Nephron progenitor cell (in vitro differentiated cells): ENCODE measurements around the gene FSIP1.

ENCODE experiments used
- DNase-seq: peaks from one replicate; pipeline ENCODE4 v3.0.0; 2021
- H3K27ac Mint-ChIP-seq: 2 replicates; pipeline ENCODE4 v1.8.0; 2021; ENCODE audit warnings: mild to moderate bottlenecking, moderate library complexity, mixed read lengths
- H3K27me3 Mint-ChIP-seq: 2 replicates; pipeline ENCODE4 v1.8.0; 2021; ENCODE audit warnings: mild to moderate bottlenecking, low read depth, mixed read lengths; ENCODE audit not compliant: poor library complexity
- H3K36me3 Mint-ChIP-seq: 2 replicates; pipeline ENCODE4 v1.8.0; 2021; ENCODE audit warnings: low read depth, mixed read lengths
- H3K4me1 Mint-ChIP-seq: 2 replicates; pipeline ENCODE4 v1.8.0; 2021; ENCODE audit warnings: mixed read lengths
- H3K4me3 Mint-ChIP-seq: 2 replicates; pipeline ENCODE4 v1.8.0; 2021; ENCODE audit warnings: mild to moderate bottlenecking, moderate library complexity, mixed read lengths
- H3K9me3 Mint-ChIP-seq: 2 replicates; pipeline ENCODE4 v1.8.0; 2021; ENCODE audit warnings: mild to moderate bottlenecking, moderate library complexity, mixed read lengths
- CTCF ChIP-seq: fragments of 200-600 bp; sonication (generic); IDR thresholded peaks from 2 replicates; pipeline ENCODE4 v1.5.0; 2021; ENCODE audit warnings: antibody characterized with exemption

Gene FSIP1

DNA sequence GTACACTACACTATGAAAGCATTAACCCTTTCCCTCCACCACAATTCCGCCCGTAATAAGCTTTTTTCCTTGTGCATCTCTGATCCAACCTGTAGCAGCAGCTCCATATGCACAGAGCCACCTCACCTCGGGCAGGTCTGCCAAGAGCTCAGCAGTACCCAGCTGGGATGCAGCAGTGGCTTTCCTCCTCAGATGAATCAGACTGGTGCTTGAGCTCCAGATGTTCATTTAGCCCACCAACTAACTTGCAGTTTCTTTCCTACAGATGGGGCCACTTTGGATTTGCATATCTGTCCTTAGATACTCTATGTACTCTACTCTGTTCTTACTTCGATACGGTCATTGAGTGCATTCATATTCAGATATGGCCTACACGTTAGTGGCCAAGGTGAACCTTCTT, 14.8 kb upstream of the FSIP1 start:
- DNase-seq: no peak
- Mint-ChIP-seq H3K4me3 (no peak overlapping the region), H3K36me3 (no peaks in the 10 kb centered on the region), H3K27ac (no peak overlapping the region), H3K9me3 (no peaks in the 10 kb centered on the region), H3K4me1 (peaks cover 21% of the 10 kb centered on the region), H3K27me3 (peaks cover 6% of the 10 kb centered on the region)
- no peak for TF ChIP-seq CTCF

DNA sequence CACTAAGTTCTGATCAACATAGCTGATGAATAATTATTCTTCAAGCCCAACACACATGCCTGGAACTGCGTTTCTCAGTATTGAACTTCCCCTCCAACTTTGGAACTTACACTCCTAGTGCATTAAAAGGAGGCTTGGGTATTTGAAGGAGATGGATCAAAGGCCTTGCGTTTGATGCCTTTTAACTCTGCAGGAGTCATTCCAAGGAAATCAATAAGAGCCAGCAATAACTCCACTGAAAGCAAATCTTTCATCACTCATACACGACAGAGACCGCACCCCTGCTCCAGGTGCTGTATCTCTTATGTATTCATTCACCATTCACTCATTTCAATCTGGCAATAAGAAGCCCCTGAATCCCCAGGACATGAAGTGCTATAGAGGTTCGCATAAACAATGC, 14.0 kb upstream of the FSIP1 start:
- no peak for DNase-seq
- H3K9me3 Mint-ChIP-seq: no peaks in the 10 kb centered on the region
- H3K36me3 Mint-ChIP-seq: no peaks in the 10 kb centered on the region
- H3K4me1 Mint-ChIP-seq: peaks cover 21% of the 10 kb centered on the region
- no peak overlapping the region for H3K27ac Mint-ChIP-seq
- no peak for TF ChIP-seq CTCF
- no peak overlapping the region for H3K4me3 Mint-ChIP-seq
- peaks cover 6% of the 10 kb centered on the region for H3K27me3 Mint-ChIP-seq

GRCh38 chr15:39795486-39795885, 12.8 kb upstream of the FSIP1 start:
- peaks cover 21% of the 10 kb centered on the region for H3K4me1 Mint-ChIP-seq
- H3K36me3 Mint-ChIP-seq: no peaks in the 10 kb centered on the region
- H3K4me3 Mint-ChIP-seq: no peak overlapping the region
- peaks cover 4% of the 10 kb centered on the region for H3K27me3 Mint-ChIP-seq
- no peak overlapping the region for H3K27ac Mint-ChIP-seq
- no peak for DNase-seq
- H3K9me3 Mint-ChIP-seq: no peaks in the 10 kb centered on the region
- no peak for TF ChIP-seq CTCF

DNA sequence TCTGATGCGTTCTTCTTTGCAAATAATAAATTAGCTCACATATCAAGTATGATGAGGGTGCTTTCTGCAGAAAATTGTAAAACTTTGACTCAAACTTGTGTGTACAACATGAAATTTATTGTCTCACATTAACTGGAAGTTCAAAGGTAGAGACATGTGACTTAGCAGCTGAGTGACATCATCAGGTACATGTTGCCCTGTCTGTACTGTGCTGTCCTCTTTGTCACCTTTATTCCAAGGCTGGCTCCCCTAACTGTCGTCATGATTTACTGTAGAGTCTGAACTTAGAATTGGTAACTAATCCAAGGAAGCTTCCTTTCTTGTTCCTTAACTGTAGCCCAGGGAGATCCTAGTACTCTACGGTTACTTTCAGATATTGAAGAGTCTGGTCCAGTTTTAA, 12.3 kb upstream of the FSIP1 start:
- H3K27ac Mint-ChIP-seq: no peak overlapping the region
- peaks cover 4% of the 10 kb centered on the region for H3K27me3 Mint-ChIP-seq
- TF ChIP-seq CTCF: no peak
- H3K4me3 Mint-ChIP-seq: no peak overlapping the region
- H3K9me3 Mint-ChIP-seq: no peaks in the 10 kb centered on the region
- DNase-seq: no peak
- H3K36me3 Mint-ChIP-seq: no peaks in the 10 kb centered on the region
- peaks cover 21% of the 10 kb centered on the region for H3K4me1 Mint-ChIP-seq

- H3K4me1 Mint-ChIP-seq: peaks cover 29% of the 10 kb centered on the region
- H3K27ac Mint-ChIP-seq: no peak overlapping the region
- H3K4me3 Mint-ChIP-seq: no peak overlapping the region
- H3K9me3 Mint-ChIP-seq: no peaks in the 10 kb centered on the region
- TF ChIP-seq CTCF: no peak
- DNase-seq: no peak
- H3K27me3 Mint-ChIP-seq: peaks cover 4% of the 10 kb centered on the region
- H3K36me3 Mint-ChIP-seq: no peaks in the 10 kb centered on the region
Observed at GRCh38 chr15:39793923-39794322, 11.3 kb upstream of the FSIP1 start.

- Mint-ChIP-seq H3K27ac (no peak overlapping the region), H3K4me1 (peaks cover 39% of the 10 kb centered on the region), H3K4me3 (no peak overlapping the region), H3K36me3 (no peaks in the 10 kb centered on the region), H3K9me3 (no peaks in the 10 kb centered on the region), H3K27me3 (peaks cover under 1% of the 10 kb centered on the region)
- no peak for TF ChIP-seq CTCF
- no peak for DNase-seq
Observed at GRCh38 chr15:39792844-39793335, 10.2 kb upstream of the FSIP1 start.
